Measurements from ENCODE around the gene UMAD1.

GRCh38 chr7:7696458-7697119, 56.0 kb downstream of the UMAD1 start:
- TF ChIP-seq BHLHE40 (IDR thresholded peaks at IDR 0.05; ENCODE audit: low read depth, low read length) = no peak
- TF ChIP-seq CTCF (conservative IDR thresholded peaks at IDR 0.05; ENCODE audit: low read depth, low read length) = no peak
